Measurements from ENCODE around the gene TEX2. TPM values are rescaled to one million over a fixed set of nuclear protein-coding genes. Genes with fewer than 3 reads are reported as not detected.
"Not testable (repeated sequence)": the region's sequence is repeated elsewhere in the genome, so short reads cannot be mapped to it uniquely, and the experiment has no call there.

The TEX2 gene
- total RNA-seq, 1 donor from 2014 or later: 34.9 TPM

DNA sequence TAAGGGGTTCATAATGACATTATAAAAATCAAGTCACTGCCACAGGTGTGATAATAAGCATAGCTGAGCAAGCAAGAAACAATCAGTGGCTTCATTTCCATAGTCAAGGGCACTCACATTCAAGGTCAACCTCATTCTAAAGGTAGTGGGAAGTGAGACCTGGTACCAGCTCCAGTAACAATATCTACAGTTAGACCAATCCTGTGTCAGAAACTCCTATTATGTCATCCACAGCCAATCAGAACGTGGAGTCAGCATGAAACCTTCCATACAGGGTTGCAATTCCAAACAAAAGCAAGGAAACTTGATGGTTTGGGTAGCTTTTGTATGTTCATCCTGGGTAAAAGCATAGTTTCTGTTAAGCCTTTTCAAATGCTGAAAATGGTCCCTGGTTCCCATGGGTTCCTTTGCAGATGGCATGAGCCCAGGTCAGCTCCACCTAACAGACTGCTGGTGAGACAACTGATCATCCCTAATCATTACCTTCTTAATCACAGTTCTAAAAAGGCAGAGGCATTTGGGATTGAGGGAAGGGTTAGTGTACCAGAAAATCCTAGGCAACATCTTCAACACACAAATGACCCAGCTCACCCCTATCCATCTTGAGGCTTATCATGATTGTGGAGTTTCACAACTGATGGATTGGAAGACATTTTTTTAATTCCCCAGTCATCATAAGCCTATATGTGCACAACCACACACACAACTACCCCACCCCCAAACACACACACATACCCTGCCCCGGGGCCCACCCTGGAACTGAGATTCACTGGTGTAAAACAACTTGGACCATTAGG lies 30.4 kb downstream of the TEX2 start:
- DNase-seq: no peak

DNA sequence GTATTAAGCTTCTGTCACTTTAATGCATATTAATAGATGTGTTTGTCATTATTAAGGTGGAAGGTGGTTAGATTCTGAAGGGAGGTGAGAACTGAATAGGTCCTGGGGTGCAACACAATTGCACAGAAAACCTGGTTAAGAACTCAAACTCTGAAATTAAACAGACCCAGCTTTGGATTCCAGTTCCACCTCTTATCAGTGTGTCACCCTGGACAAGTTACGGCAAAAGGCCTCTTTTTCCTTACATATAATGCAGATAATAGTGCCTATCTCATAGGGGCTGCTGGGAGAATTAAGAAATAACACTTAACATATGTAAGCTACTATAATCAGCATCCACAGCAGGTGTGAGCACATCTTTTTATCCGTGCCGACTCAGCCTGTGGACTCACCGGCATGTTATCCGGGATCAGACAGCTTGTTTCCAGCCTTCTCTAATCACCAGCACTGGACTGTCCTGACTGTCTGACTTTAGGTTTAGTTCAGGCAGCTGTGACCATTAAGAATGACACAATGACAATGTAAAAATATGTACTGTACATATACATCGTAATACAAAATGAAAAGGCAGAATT lies 31.4 kb downstream of the TEX2 start:
- DNase-seq: no peak

DNA sequence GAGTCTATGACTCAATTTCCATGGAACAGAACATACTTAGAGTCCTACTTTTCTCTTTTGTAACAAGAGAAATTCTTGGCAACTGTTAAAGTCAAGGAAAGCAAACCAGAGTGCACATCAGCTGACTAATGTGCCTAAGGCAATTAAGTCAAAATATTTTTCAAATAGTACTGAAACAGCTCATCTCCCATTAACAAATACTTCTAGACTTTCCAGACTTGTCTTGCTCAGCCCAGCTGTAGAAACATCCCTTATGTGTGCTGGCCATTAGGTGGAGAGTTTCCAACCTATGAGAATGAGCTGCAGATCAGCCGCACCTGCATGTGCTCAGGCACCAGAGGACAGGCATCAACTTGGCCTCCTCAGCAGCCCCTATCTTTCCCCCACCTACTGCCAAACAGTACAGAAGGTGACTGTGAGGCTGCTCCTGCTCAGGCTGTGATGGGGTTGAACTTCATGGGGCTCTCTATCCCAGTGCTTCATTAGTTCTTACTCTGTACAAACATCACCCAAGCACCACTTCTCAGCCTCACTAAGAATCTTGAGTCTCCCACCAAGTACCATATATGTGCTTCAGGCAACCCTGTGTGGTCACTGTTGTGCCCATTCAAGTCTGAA lies 32.2 kb downstream of the TEX2 start:
- peak; percentile 61 for DNase-seq

DNA sequence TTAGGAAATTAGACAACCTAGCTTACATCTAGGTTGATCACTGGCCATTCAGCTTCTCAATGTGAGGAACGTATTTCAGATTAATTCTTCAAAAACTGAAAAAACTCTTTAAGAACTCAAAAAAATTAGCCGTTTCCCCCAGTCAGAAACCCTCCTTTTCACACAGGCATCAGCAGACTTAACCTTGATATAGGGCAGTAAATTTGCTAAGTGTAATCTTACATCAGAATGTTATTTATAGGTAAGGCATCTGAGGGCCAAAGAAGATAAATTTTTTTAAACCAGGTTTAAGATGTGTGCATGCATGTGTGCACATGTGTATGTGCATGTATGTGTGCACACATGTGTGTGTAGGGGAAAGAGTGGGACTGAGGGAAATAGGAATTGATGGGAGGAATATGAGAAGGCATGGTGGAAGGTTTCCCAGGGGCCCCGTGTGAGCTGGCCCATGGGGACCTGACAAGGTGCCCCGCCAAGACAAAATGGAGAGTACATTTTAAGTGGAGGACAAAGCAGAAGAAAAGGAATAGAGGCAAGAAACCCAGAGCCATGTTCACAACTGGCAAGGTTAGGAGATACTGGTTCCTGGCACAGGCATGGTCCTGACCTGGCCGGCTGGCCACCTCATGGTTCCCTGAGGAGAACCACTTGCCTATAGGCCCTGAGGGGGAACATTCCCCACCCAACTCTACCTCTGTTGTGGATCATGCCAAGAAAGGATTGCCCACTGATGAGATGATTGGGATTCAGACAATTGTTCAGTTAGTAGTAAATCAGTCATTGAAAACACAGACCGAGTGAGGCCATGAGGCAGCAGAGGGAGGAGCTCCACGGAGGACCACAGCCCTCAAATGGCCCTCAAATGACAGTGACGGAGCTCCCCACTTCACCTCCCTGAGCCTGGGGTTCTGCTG lies 33.0 kb downstream of the TEX2 start:
- no peak for DNase-seq

DNA sequence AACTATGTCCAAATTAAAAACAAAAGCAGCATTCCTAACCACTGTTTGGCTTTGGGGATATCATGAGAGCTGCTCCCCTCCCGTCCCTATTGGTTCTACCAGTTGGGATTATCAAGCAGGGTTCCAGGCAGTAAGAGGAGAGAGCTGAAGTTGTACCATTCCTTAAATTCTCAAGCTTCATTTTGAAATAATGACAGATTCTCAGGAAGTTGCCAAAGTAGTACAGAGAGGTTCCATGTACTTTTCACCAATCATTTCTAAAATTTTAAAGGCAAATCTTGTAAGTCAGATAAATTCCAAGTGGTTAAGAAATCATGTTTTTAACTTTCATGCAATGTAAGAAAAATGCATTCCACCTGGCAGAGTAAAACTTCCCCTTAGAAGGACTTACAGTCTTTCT lies 36.9 kb downstream of the TEX2 start:
- no peak for DNase-seq

DNA sequence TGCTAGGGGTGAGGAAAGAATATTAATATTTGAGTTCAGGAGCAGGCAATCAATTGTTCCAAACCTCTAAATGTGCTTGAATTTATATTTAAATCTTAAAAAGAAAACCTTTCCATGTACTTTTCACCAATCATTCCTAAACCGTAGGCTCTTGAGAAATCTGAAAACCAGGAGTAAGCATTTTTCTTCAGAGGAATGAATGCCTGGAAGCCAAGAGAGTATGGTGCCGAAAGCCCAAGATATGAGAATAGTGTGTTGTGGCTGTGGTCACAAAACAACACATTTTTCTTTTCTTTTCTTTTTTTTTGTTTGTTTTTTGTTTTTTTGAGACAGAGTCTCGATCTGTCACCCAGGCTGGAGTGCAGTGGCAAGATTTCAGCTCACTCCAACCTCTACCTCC lies 37.6 kb downstream of the TEX2 start:
- DNase-seq: no peak

DNA sequence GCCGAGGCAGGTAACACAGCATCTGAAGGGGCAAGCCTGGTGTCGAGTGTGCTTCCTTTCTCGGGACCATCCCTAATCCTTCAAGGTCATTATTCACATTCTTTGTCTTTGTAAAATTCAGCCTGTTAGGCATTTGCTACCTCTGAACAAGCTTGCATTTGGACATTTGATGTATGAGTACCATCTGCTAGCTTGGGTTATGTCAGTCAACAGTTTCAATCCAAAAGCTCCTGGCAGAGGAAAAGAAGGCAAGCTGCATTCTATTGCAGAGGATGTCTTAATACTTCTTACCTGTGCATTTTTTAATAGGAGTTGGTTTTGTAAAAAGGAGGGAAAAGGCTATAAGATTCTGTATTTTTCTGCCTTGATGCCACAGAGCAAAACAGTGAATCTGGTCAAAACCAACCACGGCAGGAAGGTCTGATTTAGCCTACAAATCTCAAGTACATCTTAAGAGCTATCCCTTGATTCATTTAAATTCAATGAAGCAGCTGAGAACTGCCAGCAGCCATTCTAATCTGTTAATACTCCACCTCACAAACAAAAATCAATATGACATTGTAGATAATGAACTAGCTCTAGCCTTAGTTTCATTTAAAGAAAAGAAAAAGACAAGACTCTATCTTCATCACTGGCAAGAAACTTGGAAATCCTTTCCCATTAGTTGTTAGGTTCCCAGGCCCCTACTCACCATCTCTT lies 39.0 kb downstream of the TEX2 start:
- DNase-seq: no peak

DNA sequence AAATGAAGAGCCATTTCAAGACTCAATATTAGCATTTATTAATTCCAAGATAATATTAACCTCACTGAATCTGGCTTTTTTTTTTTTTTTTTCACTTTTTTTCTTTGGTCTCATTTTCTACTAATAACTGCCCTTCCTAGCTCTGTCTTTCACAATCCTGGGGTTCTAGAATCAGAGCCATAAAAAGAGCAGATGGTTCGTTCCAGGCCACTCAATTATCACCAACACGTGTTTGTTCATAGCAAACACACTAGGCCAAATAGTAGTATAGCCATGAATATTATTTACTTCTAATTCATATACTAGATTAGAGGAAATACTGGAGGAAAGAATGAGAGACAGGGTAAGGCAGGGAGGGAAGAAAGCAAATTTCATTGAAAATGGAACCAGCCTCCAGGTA lies 39.8 kb downstream of the TEX2 start:
- DNase-seq: no peak

DNA sequence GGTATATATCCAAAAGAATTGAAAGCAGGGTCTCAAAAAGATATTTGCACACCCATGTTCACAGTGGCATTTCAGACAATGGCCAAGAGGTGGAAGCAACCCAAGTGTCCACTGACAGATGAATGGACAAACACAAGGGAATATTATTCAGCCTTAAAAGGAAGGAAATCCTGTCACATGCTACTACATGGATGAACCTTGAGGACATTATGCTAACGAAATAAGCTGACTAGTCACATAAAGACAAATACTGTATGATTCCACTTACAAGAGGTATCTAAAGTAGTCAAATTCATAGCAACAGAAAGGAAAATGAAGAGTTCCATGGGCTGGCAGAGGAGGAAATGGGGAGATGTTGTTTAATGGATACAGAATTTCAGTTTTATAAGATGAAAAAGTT lies 41.4 kb downstream of the TEX2 start:
- DNase-seq: no peak

DNA sequence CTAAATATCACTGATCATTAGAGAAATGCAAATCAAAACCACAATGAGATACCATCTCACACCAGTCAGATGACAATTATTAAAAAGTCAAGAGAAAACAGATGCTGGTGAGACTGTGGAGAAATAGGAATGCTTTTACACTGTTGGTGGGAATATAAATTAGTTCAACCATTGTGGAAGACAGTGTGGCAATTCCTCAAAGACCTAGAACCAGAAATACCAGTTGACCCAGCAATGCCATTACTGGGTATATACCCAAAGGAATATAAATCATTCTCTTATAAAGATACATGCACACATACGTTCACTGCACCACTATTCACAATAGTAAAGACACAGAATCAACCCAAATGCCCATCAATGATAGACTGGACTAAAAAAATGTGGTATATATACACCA lies 42.5 kb downstream of the TEX2 start:
- not testable (repeated sequence) for DNase-seq

DNA sequence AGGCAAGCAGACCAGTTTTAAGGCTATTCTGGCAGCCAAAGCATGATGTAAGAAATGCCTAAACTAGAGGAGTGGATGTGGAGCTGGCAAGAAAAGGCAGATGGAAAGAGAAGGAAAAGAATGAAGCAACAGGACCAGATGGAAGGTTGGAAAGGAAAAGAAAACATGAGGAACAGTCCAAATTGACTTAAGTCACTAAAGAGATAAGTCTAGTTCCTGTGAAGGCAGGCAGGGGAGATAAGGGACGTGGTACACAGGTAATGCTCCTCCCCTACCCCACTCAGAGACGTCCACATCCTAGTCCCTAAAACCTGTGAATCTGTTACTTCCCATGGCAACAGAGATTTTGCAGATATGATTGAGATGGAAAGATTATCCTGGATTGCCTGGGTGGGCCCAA lies 43.5 kb downstream of the TEX2 start:
- no peak for DNase-seq

DNA sequence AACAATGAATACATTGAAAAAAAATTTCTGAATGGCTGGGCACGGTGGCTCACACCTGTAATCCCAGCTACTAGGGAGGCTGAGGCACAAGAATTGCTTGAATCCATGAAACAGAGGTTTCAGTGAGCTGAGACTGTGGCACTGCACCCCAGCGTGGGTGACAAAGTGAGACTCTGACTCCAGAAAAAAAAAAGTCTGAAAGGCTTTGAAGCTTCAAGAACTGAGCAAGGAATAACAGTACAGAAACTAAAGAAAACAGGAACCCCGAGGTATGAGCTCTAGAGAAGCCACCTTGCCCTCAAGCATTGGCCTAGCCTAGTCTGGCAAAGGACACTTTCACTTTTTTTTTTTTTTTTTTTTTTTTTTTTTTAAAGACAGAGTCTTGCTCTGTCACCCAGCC lies 45.0 kb downstream of the TEX2 start:
- DNase-seq: no peak

DNA sequence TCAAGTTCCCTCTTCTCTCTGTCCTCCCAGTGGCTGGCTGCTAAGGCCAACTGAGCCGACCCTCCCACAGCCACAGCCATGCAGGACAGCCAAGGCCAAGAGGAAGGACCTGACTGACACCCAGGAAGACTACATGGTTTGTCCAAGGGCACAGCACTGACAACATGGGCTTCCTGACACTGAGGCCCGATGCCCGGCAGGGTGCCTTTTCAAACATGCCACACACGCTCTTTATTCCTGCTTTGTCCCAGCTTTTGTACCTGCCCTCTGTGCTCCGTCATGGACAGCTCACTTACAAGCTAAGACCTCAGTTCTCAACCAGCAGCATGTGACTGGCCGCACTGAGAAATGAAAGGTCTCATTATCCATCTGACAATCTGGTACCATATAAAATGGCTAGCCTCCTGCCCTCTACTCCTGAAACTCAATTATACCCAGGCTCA lies 45.8 kb downstream of the TEX2 start:
- no peak for DNase-seq

DNA sequence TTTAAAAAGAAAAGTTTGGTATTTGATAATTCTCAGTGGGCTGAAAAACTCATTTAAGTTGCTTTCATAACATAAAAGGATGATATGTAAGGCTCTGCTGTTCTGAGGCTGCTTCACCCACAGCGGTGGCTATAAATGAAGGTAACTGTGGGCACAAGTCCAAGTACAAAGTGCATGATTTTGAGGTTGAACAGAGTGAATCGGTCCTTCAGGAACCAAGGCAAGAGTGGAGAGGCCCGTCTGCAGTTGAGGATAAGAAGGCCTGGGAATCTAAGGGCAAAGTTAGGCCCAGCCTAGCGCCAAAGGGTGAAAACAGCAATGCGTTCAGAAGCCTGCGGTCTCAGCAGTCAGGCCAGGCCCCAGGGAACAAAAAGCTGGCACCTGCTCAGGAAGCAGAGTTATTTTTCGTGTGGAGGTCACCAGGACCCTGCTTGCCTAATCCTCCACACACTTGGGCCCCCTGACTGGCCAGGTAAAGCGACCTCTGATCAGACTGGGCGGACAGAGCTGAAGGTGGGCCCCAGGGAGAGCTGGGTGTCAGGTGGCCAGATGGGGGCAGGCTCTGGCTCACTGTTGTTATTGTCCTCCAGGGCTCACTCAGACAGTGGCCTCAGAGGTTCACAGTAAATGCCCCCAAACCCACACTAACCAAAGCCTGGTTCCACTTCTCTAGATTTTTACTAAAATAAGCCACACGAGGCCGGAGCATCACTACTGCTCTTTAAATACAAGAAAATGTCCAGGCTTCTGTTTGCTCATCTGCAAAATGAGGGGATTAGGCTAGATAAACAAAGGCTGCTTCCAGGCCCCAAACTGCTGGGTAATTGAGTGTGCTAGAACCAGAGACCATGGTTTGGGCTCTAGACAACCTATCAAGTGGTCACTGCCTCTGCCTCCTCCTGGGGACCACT lies 46.5 kb downstream of the TEX2 start:
- peak; percentile 60 for DNase-seq

DNA sequence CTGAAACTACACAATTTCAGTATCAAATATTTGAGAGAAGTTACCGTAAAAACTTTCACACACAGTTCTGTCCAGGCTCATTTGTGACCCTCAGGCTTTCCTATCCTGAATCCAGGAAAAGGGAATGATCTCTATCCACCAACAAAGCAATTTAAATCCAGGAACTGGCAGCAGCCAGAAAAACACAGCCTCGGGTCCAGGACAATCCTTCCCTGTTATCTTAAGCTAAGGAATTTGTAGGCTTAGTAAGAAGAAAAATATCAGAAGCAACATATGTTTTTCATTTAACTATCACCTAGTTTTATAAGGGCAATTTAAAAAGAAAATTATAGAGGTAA lies 47.1 kb downstream of the TEX2 start:
- DNase-seq: peak; percentile 36

DNA sequence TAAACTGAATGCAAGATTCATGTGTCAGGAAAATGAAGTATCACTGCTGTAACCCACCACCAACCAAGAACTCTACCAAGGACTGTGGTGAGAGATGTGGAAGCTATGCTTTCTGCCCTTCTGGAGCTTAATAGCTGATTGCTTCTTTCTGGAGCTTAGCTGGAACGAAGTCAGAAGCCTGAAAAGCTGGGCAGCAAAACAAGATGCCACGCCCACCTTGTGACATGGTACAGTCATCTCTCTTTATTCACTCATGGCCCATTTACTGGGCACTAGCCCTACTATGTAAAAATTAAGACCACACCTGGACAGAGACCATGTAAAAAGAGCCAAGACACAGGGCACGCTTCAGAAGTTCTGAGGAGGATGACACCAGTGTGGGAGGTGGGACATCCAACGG lies 48.1 kb downstream of the TEX2 start:
- DNase-seq: no peak

DNA sequence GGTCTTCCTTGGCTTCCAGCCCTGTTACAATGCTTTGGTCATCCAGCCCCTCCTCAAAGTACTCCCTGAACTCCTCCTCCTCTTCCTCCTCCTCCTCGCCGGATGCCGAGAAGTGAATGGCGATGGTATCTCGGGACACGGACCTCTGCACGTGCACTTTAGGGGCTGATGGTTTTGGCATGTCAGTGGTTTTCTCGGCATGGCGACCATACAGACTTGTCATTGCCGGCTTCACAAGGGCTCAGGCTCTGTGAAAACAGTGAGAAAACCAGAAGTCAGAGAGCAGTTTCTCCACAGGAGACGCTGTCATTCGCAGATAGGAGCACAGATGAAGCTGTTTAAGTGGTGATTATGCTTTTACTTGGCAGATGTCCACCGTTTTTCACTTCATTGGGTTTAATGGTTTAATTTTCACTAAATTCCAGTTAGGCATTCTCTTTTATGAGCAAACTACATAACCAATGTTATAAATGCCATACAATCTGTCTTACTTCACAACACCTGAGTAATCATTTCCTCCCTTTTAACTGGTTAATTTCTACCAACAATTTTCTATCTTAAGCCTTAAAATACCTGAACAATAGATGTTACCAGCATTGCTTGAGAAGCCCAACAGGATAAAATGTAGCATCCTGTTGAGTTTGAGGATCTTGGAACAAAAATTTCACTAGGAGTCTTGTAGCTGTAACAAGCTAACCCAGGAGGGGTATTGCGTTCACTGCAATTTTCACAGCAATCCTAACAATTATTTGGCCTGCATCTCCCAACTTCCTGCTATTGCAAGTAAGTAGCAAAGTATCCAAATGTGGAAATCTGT lies 48.9 kb downstream of the TEX2 start:
- DNase-seq: peak; percentile 24

DNA sequence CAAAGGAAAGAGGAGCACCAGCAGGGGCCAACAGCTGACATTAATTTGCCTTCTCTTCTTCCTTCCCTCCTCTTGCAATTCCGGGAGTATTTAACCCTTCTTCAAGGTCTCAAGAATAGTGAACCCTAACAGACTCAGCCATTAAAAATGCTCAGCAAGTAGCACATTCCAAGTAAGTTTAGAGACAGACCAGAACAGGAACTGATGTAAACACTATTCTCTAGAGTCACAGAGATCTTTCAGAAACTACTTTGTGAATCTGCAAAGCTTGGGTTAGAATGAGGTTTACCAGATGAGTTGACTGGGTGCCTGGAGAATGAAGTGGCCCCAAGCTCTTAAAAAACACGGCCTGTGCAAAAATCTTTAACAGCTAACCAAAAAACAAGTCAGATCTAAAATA lies 50.9 kb downstream of the TEX2 start:
- DNase-seq: no peak

DNA sequence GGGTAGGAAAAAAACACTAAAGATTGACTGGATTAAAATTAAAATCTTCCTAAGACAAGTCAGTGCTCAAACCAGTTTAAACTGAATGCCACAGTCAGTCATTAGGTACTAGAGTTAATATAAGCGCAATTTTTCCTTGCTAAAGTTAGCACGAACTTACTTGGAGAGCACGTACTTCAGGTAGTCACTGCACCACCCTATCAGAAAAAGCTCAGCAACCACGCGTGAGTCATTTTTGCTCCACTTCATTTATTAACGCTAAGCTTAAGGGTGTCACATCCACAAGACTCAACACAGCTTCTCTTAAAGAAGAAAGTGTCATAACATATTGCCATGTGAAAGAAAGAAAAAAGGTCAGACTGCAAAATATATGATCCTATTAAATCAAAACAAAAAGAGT lies 53.1 kb downstream of the TEX2 start:
- DNase-seq: no peak

DNA sequence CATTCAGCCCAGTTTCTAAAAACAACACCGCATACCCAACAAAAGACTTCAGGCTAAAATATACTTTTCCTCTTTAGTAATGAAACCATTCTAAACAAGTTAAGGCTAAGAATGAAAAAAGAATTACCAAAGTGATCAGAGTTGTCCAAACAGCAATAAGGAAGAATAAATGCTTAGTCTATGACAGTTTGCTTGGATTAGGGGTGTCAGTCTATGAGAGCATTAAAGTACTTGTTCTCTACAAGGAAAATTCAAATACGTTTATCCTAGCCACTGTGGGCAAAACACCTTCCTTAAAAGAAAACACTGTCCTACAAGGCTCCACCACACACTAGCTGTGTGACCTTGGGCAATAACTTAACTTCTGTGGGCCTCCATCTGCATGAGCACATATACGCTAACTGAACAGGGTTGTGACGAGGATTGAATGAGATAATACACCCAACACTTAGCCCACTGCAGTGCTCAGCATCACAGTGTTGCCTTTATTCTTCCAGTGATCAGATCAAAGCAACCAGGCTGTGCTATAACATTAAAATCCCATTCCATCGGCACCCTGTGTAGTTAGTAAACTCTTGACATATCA lies 53.6 kb downstream of the TEX2 start:
- DNase-seq: no peak
